SK-N-MC (cell line): Measurements from ENCODE around the gene FSTL4.

Source experiments
- EZH2 ChIP-seq: fragments of 200-600 bp; sonication (generic); IDR thresholded peaks from one replicate; pipeline ENCODE4 v1.6.1; 2017; ENCODE audit warnings: antibody characterized with exemption
- POLR2AphosphoS5 ChIP-seq: IDR thresholded peaks from 2 replicates; pipeline ENCODE4 v1.6.1; 2012; ENCODE audit warnings: mild to moderate bottlenecking, low read depth, low read length, borderline replicate concordance

DNA sequence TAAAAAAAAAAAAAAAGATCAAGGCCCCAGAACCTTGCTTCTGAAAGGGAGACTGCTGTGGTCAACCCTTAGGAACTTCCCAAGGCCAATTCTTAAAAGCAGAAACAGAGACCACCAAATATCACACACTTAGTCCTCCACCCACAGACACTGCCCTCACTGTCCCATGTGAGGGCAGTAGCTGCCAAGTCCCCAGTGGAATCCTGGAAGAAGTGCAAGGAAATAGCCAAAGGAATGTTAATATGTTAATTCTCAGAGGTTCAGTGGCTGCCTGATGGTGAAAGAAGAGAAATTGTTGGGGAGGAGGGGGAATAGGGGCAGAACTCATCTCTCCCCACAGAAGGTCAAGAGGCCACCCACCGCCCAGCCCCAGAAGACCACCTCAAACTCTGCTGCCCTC lies 23.1 kb downstream of the FSTL4 start:
- no peak for TF ChIP-seq POLR2AphosphoS5
- TF ChIP-seq EZH2 = no peak
